OCI-LY1 (cell line): Measurements from ENCODE around the gene MARCHF7.

Source experiments
- H2AFZ ChIP-seq: fragments of 200-600 bp; sonication (generic), shearing (Covaris generic); 2 replicates; pipeline ENCODE4 v1.6.0; 2014; ENCODE audit warnings: antibody characterized with exemption, mild to moderate bottlenecking, low read length
- H3F3A ChIP-seq: fragments of 200-600 bp; sonication (generic), shearing (Covaris generic); 2 replicates; pipeline ENCODE4 v1.6.0; 2014; ENCODE audit warnings: mild to moderate bottlenecking, antibody characterized with exemption, low read length, moderate library complexity; ENCODE audit not compliant: insufficient read depth
- H3K27ac ChIP-seq: fragments of 200-600 bp; sonication (generic); 2 replicates; pipeline ENCODE4 v1.5.1; 2014; ENCODE audit warnings: low read length, mixed run types, mild to moderate bottlenecking, low read depth; ENCODE audit not compliant: poor library complexity, severe bottlenecking
- H3K27me3 ChIP-seq: fragments of 200-600 bp; sonication (generic); 2 replicates; pipeline ENCODE4 v1.6.0; 2014; ENCODE audit warnings: antibody characterized with exemption, mild to moderate bottlenecking, low read length, moderate library complexity; ENCODE audit not compliant: insufficient read depth
- H3K36me3 ChIP-seq: fragments of 200-600 bp; sonication (generic); 2 replicates; pipeline ENCODE4 v1.6.1; 2014; ENCODE audit warnings: mild to moderate bottlenecking, antibody characterized with exemption, low read length, moderate library complexity, mixed read lengths; ENCODE audit not compliant: insufficient read depth
- H3K4me1 ChIP-seq: fragments of 200-600 bp; sonication (generic); 2 replicates; pipeline ENCODE4 v1.5.1; 2014; ENCODE audit warnings: mild to moderate bottlenecking, low read length, moderate library complexity; ENCODE audit not compliant: insufficient read depth, severe bottlenecking
- H3K4me2 ChIP-seq: fragments of 200-600 bp; sonication (generic), shearing (Covaris generic); 2 replicates; pipeline ENCODE4 v1.6.1; 2014; ENCODE audit warnings: low read length
- H3K4me3 ChIP-seq: fragments of 200-600 bp; sonication (generic); 2 replicates; pipeline ENCODE4 v1.5.1; 2014; ENCODE audit warnings: low read length, low read depth, mild to moderate bottlenecking, mixed read lengths; ENCODE audit not compliant: poor library complexity, severe bottlenecking
- H3K79me2 ChIP-seq: fragments of 200-600 bp; shearing (Covaris generic); 2 replicates; pipeline ENCODE4 v1.6.1; 2016; ENCODE audit warnings: mixed run types, low read length, mixed read lengths; ENCODE audit not compliant: insufficient read depth
- H3K9ac ChIP-seq: fragments of 200-600 bp; sonication (generic), shearing (Covaris generic); 2 replicates; pipeline ENCODE4 v1.6.1; 2014; ENCODE audit warnings: mild to moderate bottlenecking, low read length, mixed read lengths
- H3K9me2 ChIP-seq: fragments of 200-600 bp; sonication (generic), shearing (Covaris generic); 2 replicates; pipeline ENCODE4 v1.6.1; 2014; ENCODE audit warnings: low read depth, mild to moderate bottlenecking, low read length, mixed read lengths
- H3K9me3 ChIP-seq: fragments of 200-600 bp; shearing (Covaris generic); 2 replicates; pipeline ENCODE4 v1.6.1; 2014; ENCODE audit warnings: low read length, mixed read lengths
- H4K20me1 ChIP-seq: fragments of 200-600 bp; sonication (generic), shearing (Covaris generic); 2 replicates; pipeline ENCODE4 v1.6.0; 2016; ENCODE audit warnings: mild to moderate bottlenecking, low read length; ENCODE audit not compliant: insufficient read depth
- CTCF ChIP-seq: fragments of 200-600 bp; sonication (generic), shearing (Covaris generic); IDR thresholded peaks from 2 replicates; pipeline ENCODE4 v1.5.1; 2017; ENCODE audit warnings: mild to moderate bottlenecking, antibody characterized with exemption, low read length, moderate library complexity, mixed read lengths
- EZH2 ChIP-seq: fragments of 200-600 bp; sonication (generic), shearing (Covaris generic); IDR thresholded peaks from 2 replicates; pipeline ENCODE4 v1.8.0; 2017; ENCODE audit warnings: borderline replicate concordance, mixed run types, mild to moderate bottlenecking, antibody characterized with exemption, low read length, moderate library complexity, mixed read lengths

MARCHF7 gene

GRCh38 chr2:159694500-159695040 lies 17.7 kb upstream of the MARCHF7 start:
- no peak for TF ChIP-seq EZH2
- no peaks in the 10 kb centered on the region for H3F3A ChIP-seq

DNA sequence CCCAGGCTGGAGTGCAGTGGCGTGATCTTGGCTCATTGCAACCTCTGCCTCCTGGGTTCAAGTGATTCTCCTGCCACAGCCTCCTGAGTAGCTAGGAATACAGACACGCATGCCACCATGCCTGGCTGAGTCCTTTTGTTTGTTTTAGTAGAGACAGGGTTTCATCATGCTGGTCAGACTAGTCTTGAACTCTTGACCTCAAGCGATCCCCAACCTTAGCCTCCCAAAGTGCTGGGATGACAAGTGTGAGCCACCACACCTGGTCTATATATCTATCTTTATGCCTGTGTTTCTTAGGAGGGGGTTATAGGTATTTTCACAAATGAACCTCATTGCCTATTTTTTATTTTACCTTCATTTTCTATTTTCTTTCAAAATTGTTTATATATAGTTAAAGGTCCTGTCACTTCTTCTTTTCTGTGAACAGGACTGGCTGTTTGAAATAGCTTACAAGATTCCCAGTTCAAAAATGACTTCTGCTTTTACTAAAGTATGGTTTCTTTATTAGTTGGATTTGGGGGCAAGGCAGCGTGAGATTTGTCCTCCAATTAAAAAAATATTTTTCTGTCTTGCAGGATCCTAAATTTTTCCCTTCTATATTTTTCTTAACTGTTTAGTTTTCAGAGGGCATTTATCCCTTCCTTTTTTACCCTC lies 16.4 kb upstream of the MARCHF7 start:
- H3K4me1 ChIP-seq = no peaks in the 10 kb centered on the region
- H3K27ac ChIP-seq = no peak overlapping the region
- H3K4me2 ChIP-seq = no peak overlapping the region
- H3K27me3 ChIP-seq = no peaks in the 10 kb centered on the region
- TF ChIP-seq CTCF = no peak
- no peak for TF ChIP-seq EZH2
- H3F3A ChIP-seq = no peaks in the 10 kb centered on the region
- no peak overlapping the region for H2AFZ ChIP-seq
- no peaks in the 10 kb centered on the region for H3K79me2 ChIP-seq
- H4K20me1 ChIP-seq = no peaks in the 10 kb centered on the region
- H3K36me3 ChIP-seq = no peaks in the 10 kb centered on the region
- no peak overlapping the region for H3K9ac ChIP-seq
- no peaks in the 10 kb centered on the region for H3K9me2 ChIP-seq
- no peak overlapping the region for H3K4me3 ChIP-seq
- H3K9me3 ChIP-seq = no peaks in the 10 kb centered on the region

More at GRCh38 chr2:159694500-159695040, 17.7 kb upstream of the MARCHF7 start:
- Histone ChIP-seq H3K9me2 (no peaks in the 10 kb centered on the region), H3K27me3 (no peaks in the 10 kb centered on the region), H3K4me2 (no peak overlapping the region), H3K9ac (no peak overlapping the region), H3K79me2 (no peaks in the 10 kb centered on the region), H3K27ac (no peak overlapping the region), H3K36me3 (no peaks in the 10 kb centered on the region), H3K9me3 (no peaks in the 10 kb centered on the region), H3K4me3 (no peak overlapping the region), H4K20me1 (no peaks in the 10 kb centered on the region), H3K4me1 (no peaks in the 10 kb centered on the region), H2AFZ (no peak overlapping the region)

DNA sequence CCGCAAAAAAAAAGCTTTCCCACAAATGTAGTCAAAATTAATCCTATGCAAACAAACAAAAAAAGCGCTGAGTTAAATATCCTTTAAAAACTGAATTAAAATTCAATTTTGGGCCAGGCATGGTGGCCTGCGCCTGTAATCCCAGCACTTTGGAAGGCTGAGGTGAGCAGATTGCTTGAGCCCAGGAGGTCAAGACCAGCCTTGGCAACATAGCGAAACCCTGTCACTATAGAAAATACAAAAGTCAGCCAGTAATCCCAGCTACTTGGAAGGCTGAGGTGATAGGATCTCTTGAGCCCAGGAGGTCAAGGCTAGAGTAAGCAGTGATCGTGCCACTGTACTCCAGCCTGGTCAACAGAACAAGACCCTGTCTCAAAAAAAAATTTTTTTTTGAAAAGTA lies 8.8 kb upstream of the MARCHF7 start:
- Histone ChIP-seq H3F3A (no peaks in the 10 kb centered on the region), H3K9ac (no peak overlapping the region), H3K9me3 (no peaks in the 10 kb centered on the region), H3K27ac (no peak overlapping the region), H3K79me2 (no peaks in the 10 kb centered on the region), H3K4me3 (no peak overlapping the region), H2AFZ (no peak overlapping the region), H4K20me1 (no peaks in the 10 kb centered on the region), H3K4me2 (no peak overlapping the region), H3K4me1 (no peaks in the 10 kb centered on the region), H3K9me2 (no peaks in the 10 kb centered on the region), H3K36me3 (no peaks in the 10 kb centered on the region), H3K27me3 (no peaks in the 10 kb centered on the region)
- TF ChIP-seq CTCF = no peak
- no peak for TF ChIP-seq EZH2
